H1 (cell line): Measurements from ENCODE around the gene NR1I3.

Experiments used
- CTCF ChIP-seq, 3 experiments: IDR thresholded peaks; 1 replicate in 2 of 3; 2 replicates in 1 of 3; pipeline versions ENCODE4 v1.5.1 to v1.6.1; 2011; ENCODE audit warnings: low read length in 3 of 3, mild to moderate bottlenecking in 3 of 3, inconsistent platforms in 2 of 3, low read depth in 1 of 3, moderate library complexity in 1 of 3; ENCODE audit not compliant: insufficient read depth in 1 of 3; ENCODE audit errors: control extremely low read depth in 1 of 3
- SRF ChIP-seq: IDR thresholded peaks from 2 replicates; pipeline ENCODE4 v1.6.1; 2011; ENCODE audit warnings: mild to moderate bottlenecking, low read depth, low read length, moderate library complexity

DNA sequence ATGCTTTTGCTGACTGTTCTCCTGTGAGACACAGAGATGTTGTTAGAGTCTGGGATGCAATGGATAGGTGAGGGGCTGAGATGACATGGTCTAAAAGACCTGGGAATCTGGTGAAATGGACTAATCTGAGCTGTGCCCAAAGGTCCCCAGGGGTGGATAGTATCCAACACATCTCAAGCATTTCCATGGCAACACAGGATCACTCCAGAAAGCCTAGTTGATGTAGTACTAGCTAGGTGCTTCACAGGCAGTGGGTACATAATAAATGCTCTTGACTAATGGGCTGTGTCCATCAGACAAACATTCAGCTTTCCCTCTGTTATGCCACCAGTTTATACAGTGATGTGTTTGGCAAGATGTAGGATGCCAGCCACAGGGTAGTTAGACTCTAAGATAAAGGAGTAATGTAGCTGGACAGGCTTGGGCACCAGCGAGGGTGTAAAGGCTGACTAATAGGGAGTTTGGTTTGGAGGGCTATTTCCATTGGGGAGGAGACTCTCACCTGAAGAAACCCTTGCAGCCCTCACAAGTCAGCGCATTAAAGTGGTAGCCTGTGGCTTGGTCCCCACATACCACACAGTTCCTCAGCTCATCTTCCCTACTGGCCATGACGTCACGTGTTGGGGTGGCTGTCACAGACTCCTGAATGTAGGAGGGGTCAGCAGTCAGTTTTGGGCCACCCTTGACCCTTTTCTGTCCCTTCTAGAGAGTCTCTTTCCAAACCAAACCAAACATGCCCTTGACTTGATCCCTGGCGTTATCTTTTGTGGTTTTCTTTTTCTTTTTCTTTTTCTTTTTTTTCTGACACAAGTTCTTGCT, 1.8 kb downstream of the NR1I3 start:
- TF ChIP-seq CTCF (IDR thresholded peaks at IDR 0.05; ENCODE audit: control extremely low read depth in 1 of 3, insufficient read depth in 1 of 3, low read depth in 1 of 3, low read length in 3 of 3) (no peak), SRF (no peak)
